Endothelial cell of umbilical vein (primary cell): ENCODE results near the gene EIF2S3. TPM values are rescaled to one million over a fixed set of nuclear protein-coding genes. Genes with fewer than 3 reads are reported as not detected.

ENCODE experiments used
- BruUV-seq: library from RNA; stranded (reverse); fragments of 400-500 nt; replicated peaks from 2 replicates; lab custom pipeline; 2021; lab: Mats Ljungman, UMichigan
- CTCF ChIA-PET: fragments of 300-600, 350-600 bp; sonication (Branson Sonifier 250); formaldehyde crosslinking; loops from one replicate; lab custom pipeline; 2021; ENCODE audit warnings: antibody characterized with exemption, inconsistent platforms; lab: Charles Lee
- POLR2A ChIA-PET: fragments of 300-600, 350-600 bp; sonication (Branson Sonifier 250); formaldehyde crosslinking; loops from one replicate; lab custom pipeline; 2021; ENCODE audit warnings: antibody characterized with exemption, inconsistent platforms; lab: Charles Lee
- DNase-seq: peaks from one replicate; pipeline ENCODE4 v3.0.0-alpha.2; 2011; ENCODE audit warnings: low read depth, low spot score
- FAIRE-seq: peaks from 2 replicates; lab custom pipeline; 2011; peaks lifted over from hg19 to GRCh38; lab: Jason Lieb, UNC
- H2AFZ ChIP-seq: 2 replicates; pipeline ENCODE4 v1.6.0; 2012; ENCODE audit warnings: low read depth, low read length, control low read depth, inconsistent platforms
- H3K27ac ChIP-seq: 2 replicates; pipeline ENCODE4 v1.5.1; 2011; ENCODE audit warnings: low read depth, mild to moderate bottlenecking, control low read depth, low read length, moderate library complexity; ENCODE audit not compliant: insufficient read depth
- H3K27me3 ChIP-seq, 2 experiments: 2 replicates each; pipeline versions ENCODE4 v1.6.0 to v1.6.1; 2011; ENCODE audit warnings: low read length in 2 of 2, mixed read lengths in 1 of 2; ENCODE audit not compliant: control insufficient read depth in 2 of 2, insufficient read depth in 2 of 2
- H3K36me3 ChIP-seq, 2 experiments: 2 replicates in 1 of 2; 3 replicates in 1 of 2; pipeline ENCODE4 v1.5.1; 2011; ENCODE audit warnings: low read length in 2 of 2, mild to moderate bottlenecking in 1 of 2, moderate library complexity in 1 of 2; ENCODE audit not compliant: control insufficient read depth in 2 of 2, insufficient read depth in 2 of 2; ENCODE audit errors: extremely low read depth in 1 of 2
- H3K4me1 ChIP-seq: 3 replicates; pipeline ENCODE4 v1.5.1; 2011; ENCODE audit warnings: mild to moderate bottlenecking, low read length; ENCODE audit not compliant: control insufficient read depth, insufficient read depth; ENCODE audit errors: extremely low read depth
- H3K4me2 ChIP-seq: 2 replicates; pipeline ENCODE4 v1.6.1; 2011; ENCODE audit warnings: low read length, control low read depth, mixed read lengths; ENCODE audit not compliant: insufficient read depth
- H3K4me3 ChIP-seq, 3 experiments: fragments of 200-600 bp in 1 of 3; sonication (generic), shearing (Covaris generic) in 1 of 3; replicated peaks in 1 of 3; 2 replicates each; pipeline ENCODE4 v1.5.1; 2011 to 2016; ENCODE audit warnings: control low read depth in 3 of 3, low read length in 3 of 3, mild to moderate bottlenecking in 2 of 3, inconsistent platforms in 1 of 3, low read depth in 1 of 3, moderate library complexity in 1 of 3; ENCODE audit not compliant: insufficient read depth in 1 of 3
- H3K79me2 ChIP-seq: 2 replicates; pipeline ENCODE4 v1.6.0; 2012; ENCODE audit warnings: low read length, inconsistent platforms; ENCODE audit not compliant: control insufficient read depth, insufficient read depth
- H3K9ac ChIP-seq: replicated peaks from 2 replicates; pipeline ENCODE3; 2011; ENCODE audit warnings: low read length, control low read depth; ENCODE audit not compliant: insufficient read depth; ENCODE audit errors: extremely low read depth
- H3K9me1 ChIP-seq: replicated peaks from 3 replicates; pipeline ENCODE4 v1.6.0; 2011; ENCODE audit warnings: mild to moderate bottlenecking, low read length; ENCODE audit not compliant: control insufficient read depth, insufficient read depth; ENCODE audit errors: extremely low read depth
- H3K9me3 ChIP-seq: replicated peaks from 2 replicates; pipeline ENCODE4 v1.5.1; 2012; ENCODE audit warnings: low read length, inconsistent platforms; ENCODE audit not compliant: control insufficient read depth, insufficient read depth
- H4K20me1 ChIP-seq: replicated peaks from 2 replicates; pipeline ENCODE3; 2011; ENCODE audit warnings: mild to moderate bottlenecking, low read length; ENCODE audit not compliant: control insufficient read depth, insufficient read depth; ENCODE audit errors: extremely low read depth
- CTCF ChIP-seq, 2 donors: IDR thresholded peaks; 1 replicate in 1 of 2; 2 replicates in 1 of 2; pipeline ENCODE4 v1.5.1; 2011; ENCODE audit warnings: low read length in 2 of 2, mild to moderate bottlenecking in 2 of 2, moderate library complexity in 2 of 2, control low read depth in 1 of 2, inconsistent platforms in 1 of 2, low read depth in 1 of 2; ENCODE audit not compliant: insufficient read depth in 1 of 2; ENCODE audit errors: extremely low read depth in 1 of 2
- EZH2 ChIP-seq: IDR thresholded peaks from 2 replicates; pipeline ENCODE4 v1.6.1; 2012; ENCODE audit warnings: borderline replicate concordance, low read depth, mild to moderate bottlenecking, moderate library complexity, low read length, inconsistent platforms; ENCODE audit not compliant: severe bottlenecking
- FOS ChIP-seq: IDR thresholded peaks from 2 replicates; pipeline ENCODE4 v1.6.1; 2011; ENCODE audit warnings: mild to moderate bottlenecking, low read length, moderate library complexity, borderline replicate concordance; ENCODE audit not compliant: insufficient read depth
- GATA2 ChIP-seq: IDR thresholded peaks from 2 replicates; pipeline ENCODE4 v1.7.0; 2011; ENCODE audit warnings: low read depth, mild to moderate bottlenecking, moderate library complexity, mixed read lengths, low read length; ENCODE audit not compliant: insufficient read length, insufficient read depth
- JUN ChIP-seq: IDR thresholded peaks from 2 replicates; pipeline ENCODE4 v1.6.1; 2011; ENCODE audit warnings: borderline replicate concordance, low read depth; ENCODE audit not compliant: insufficient read length, insufficient read depth
- MAX ChIP-seq: IDR thresholded peaks from 2 replicates; pipeline ENCODE4 v1.6.1; 2011; ENCODE audit not compliant: insufficient read depth, insufficient read length
- MYC ChIP-seq: IDR thresholded peaks from one replicate; pipeline ENCODE4 v1.6.1; 2011; ENCODE audit warnings: mild to moderate bottlenecking, low read depth, low read length
- POLR2A ChIP-seq: IDR thresholded peaks from 2 replicates; pipeline ENCODE4 v1.6.1; 2012; ENCODE audit warnings: low read depth, mild to moderate bottlenecking, control low read depth, low read length
- POLR2AphosphoS5 ChIP-seq: IDR thresholded peaks from 2 replicates; pipeline ENCODE4 v1.6.1; 2012; ENCODE audit warnings: low read depth, mild to moderate bottlenecking, control low read depth, low read length, moderate library complexity; ENCODE audit not compliant: insufficient read depth
- dilution Hi-C: fragments of 300-500 bp; cut with MboI; formaldehyde crosslinking; loops from one replicate; pipeline ENCODE4 v1.15.0; 2019; ENCODE audit warnings: low sequenced_read_pairs; ENCODE audit not compliant: extremely low pct_ligation_motif_present
- intact Hi-C: fragments of 100-400 bp; cut with micrococcal nuclease; formaldehyde crosslinking; loops from one replicate; pipeline ENCODE4 v1.10.0; 2022
- polyA plus RNA-seq, 4 experiments: library from polyadenylated mRNA; depleted of rRNA in 3 of 4; stranded (reverse) in 3 of 4; unstranded in 1 of 4; fragments of >200 nt; gene quantifications; 2 replicates each; pipeline versions ENCODE4 v1.2.1 to v1.2.3, GENCODE V29; 2011 to 2012; ENCODE audit warnings: missing spikeins in 1 of 4
- total RNA-seq: library from RNA; stranded (reverse); gene quantifications from 2 replicates; pipeline ENCODE4 v1.2.3, GENCODE V29; 2021

The EIF2S3 gene
- total and polyA plus RNA-seq, 2 donors (not counting 3 experiments of a cell fraction or from before 2014, with no cell fraction given), result 35.8 to 161 TPM

- ChIA-PET POLR2A (no interaction called here), CTCF (interaction anchor here (1.2 kb wide), 1 partner anchor 36 kb away, joined by 4 read pairs; the partner anchor contains the start of gene EIF2S3)
- Histone ChIP-seq H3K4me2 (no peak overlapping the region), H3K36me3 (no peaks in the 10 kb centered on the region), H3K27ac (no peak overlapping the region), H3K9me1 (no peaks in the 10 kb centered on the region), H2AFZ (no peak overlapping the region), H3K9ac (no peak overlapping the region), H3K4me3 (no peak overlapping the region), H3K27me3 (no peaks in the 10 kb centered on the region), H4K20me1 (no peaks in the 10 kb centered on the region), H3K79me2 (peaks cover 19% of the 10 kb centered on the region), H3K4me1 (peaks cover 6% of the 10 kb centered on the region), H3K9me3 (no peaks in the 10 kb centered on the region)
- dilution Hi-C loops, result no loop called here
- BruUV-seq, result no TSS peak
- FAIRE-seq, result no peak
- no peak for TF ChIP-seq CTCF (IDR thresholded peaks at IDR 0.05; ENCODE audit: extremely low read depth in 1 of 2, insufficient read depth in 1 of 2, low read depth in 1 of 2, low read length in 2 of 2)
- TF ChIP-seq POLR2AphosphoS5, result no peak
- no peak for TF ChIP-seq MYC
- TF ChIP-seq FOS, result no peak
- TF ChIP-seq EZH2, result no peak
- no peak for TF ChIP-seq POLR2A
- no peak for TF ChIP-seq GATA2
- no peak for TF ChIP-seq MAX
- no peak for TF ChIP-seq JUN
- no peak for DNase-seq
- intact Hi-C loops, result no loop called here
Measured at GRCh38 chrX:24018809-24019208, 35.9 kb upstream of the EIF2S3 start.
